ENCODE measurements around the gene LRRC52. TPM values are rescaled to one million over a fixed set of nuclear protein-coding genes. Genes with fewer than 3 reads are reported as not detected.

The LRRC52 gene
- total and polyA plus RNA-seq, 5 donors: 0.05 TPM; not detected in 4

GRCh38 chr1:165539908-165540307 lies 3.9 kb upstream of the LRRC52 start:
- Histone ChIP-seq H3K4me3 (ENCODE audit: low read length) (no peak overlapping the region), H3K27ac (ENCODE audit: low read length) (peak overlapping the region; percentile 40), H3K9me3 (ENCODE audit: control insufficient read depth, low read length) (no peaks in the 10 kb centered on the region), H3K4me1 (ENCODE audit: control insufficient read depth, insufficient read depth, low read length) (peaks cover 9% of the 10 kb centered on the region), H3K27me3 (ENCODE audit: control insufficient read depth, insufficient read depth) (no peaks in the 10 kb centered on the region)
- DNase-seq (peak in 1 of 3 donors; percentile 36), ATAC-seq (peak; percentile 49 to 52)
- intact Hi-C loops (cut with DNase I): loop anchor here in 1 of 4 donors (5.0 kb wide), 1 partner anchor 128 kb away; no protein-coding TSS in a partner anchor
- WGBS: 32% methylated on average over 3 of the region's 3 CpGs

- no peak overlapping the region for H3K27ac ChIP-seq (ENCODE audit: low read length)
- WGBS: 90% methylated on average over 6 of the region's 6 CpGs
- DNase-seq (no peak), ATAC-seq (no peak)
- H3K4me1 ChIP-seq (ENCODE audit: control insufficient read depth, insufficient read depth, low read length): peaks cover 9% of the 10 kb centered on the region
- no peaks in the 10 kb centered on the region for H3K9me3 ChIP-seq (ENCODE audit: control insufficient read depth, low read length)
- no peaks in the 10 kb centered on the region for H3K27me3 ChIP-seq (ENCODE audit: control insufficient read depth, insufficient read depth)
- no peak overlapping the region for H3K4me3 ChIP-seq (ENCODE audit: low read length)
- intact Hi-C loops (cut with DNase I): loop anchor here in 1 of 4 donors (5.0 kb wide), 1 partner anchor 130 kb away; no protein-coding TSS in a partner anchor
Observed at GRCh38 chr1:165542015-165542631, 1.7 kb upstream of the LRRC52 start.

- Histone ChIP-seq H3K4me3 (ENCODE audit: low read length) (no peak overlapping the region), H3K4me1 (ENCODE audit: control insufficient read depth, insufficient read depth, low read length) (peaks cover 9% of the 10 kb centered on the region), H3K27ac (ENCODE audit: low read length) (no peak overlapping the region), H3K9me3 (ENCODE audit: control insufficient read depth, low read length) (no peaks in the 10 kb centered on the region), H3K27me3 (ENCODE audit: control insufficient read depth, insufficient read depth) (no peaks in the 10 kb centered on the region)
- DNase-seq (no peak), ATAC-seq (no peak)
- intact Hi-C loops (cut with DNase I): loop anchor here in 1 of 4 donors (5.0 kb wide), 1 partner anchor 130 kb away; no protein-coding TSS in a partner anchor
- 2% methylated on average over 1 of the region's 1 CpG for WGBS
Observed at GRCh38 chr1:165542647-165543046, 1.2 kb upstream of the LRRC52 start.

GRCh38 chr1:165544996-165545395 lies 1.2 kb downstream of the LRRC52 start:
- DNase-seq: no peak
- Histone ChIP-seq H3K4me1 (ENCODE audit: control insufficient read depth, insufficient read depth, low read length) (peaks cover 9% of the 10 kb centered on the region), H3K9me3 (ENCODE audit: control insufficient read depth, low read length) (no peaks in the 10 kb centered on the region), H3K27me3 (ENCODE audit: control insufficient read depth, insufficient read depth) (no peaks in the 10 kb centered on the region), H3K27ac (ENCODE audit: low read length) (no peak overlapping the region), H3K4me3 (ENCODE audit: low read length) (no peak overlapping the region)
- intact Hi-C loops (cut with DNase I): loop anchor here in 1 of 4 donors (5.0 kb wide), 1 partner anchor 133 kb away; no protein-coding TSS in a partner anchor
- no peak for ATAC-seq

- Histone ChIP-seq H3K4me3 (ENCODE audit: low read length) (no peak overlapping the region), H3K4me1 (ENCODE audit: control insufficient read depth, insufficient read depth, low read length) (peaks cover 6% of the 10 kb centered on the region), H3K9me3 (ENCODE audit: control insufficient read depth, low read length) (no peaks in the 10 kb centered on the region), H3K27ac (ENCODE audit: low read length) (no peak overlapping the region), H3K27me3 (ENCODE audit: control insufficient read depth, insufficient read depth) (no peaks in the 10 kb centered on the region)
- 60% methylated on average over 2 of the region's 2 CpGs for WGBS
- ATAC-seq (no peak), DNase-seq (peak in 1 of 3 donors; percentile 10)
- intact Hi-C loops (cut with DNase I): no loop called here
Observed at GRCh38 chr1:165545974-165546373, 2.2 kb downstream of the LRRC52 start.

- H3K4me3 ChIP-seq (ENCODE audit: low read length): no peak overlapping the region
Observed at GRCh38 chr1:165549973-165550372, 6.2 kb downstream of the LRRC52 start.

GRCh38 chr1:165551469-165551868 lies 7.7 kb downstream of the LRRC52 start:
- H3K9me3 ChIP-seq (ENCODE audit: control insufficient read depth, low read length): no peaks in the 10 kb centered on the region
- no peak for ATAC-seq
- H3K4me1 ChIP-seq (ENCODE audit: control insufficient read depth, insufficient read depth, low read length): no peaks in the 10 kb centered on the region
- intact Hi-C loops (cut with DNase I): no loop called here
- WGBS: 83% methylated on average over 3 of the region's 3 CpGs
- H3K27me3 ChIP-seq (ENCODE audit: control insufficient read depth, insufficient read depth): no peaks in the 10 kb centered on the region
- no peak for DNase-seq
- no peak overlapping the region for H3K27ac ChIP-seq (ENCODE audit: low read length)
- H3K4me3 ChIP-seq (ENCODE audit: low read length): no peak overlapping the region

More at GRCh38 chr1:165549973-165550372, 6.2 kb downstream of the LRRC52 start:
- Histone ChIP-seq H3K27ac (ENCODE audit: low read length) (no peak overlapping the region), H3K4me1 (ENCODE audit: control insufficient read depth, insufficient read depth, low read length) (no peaks in the 10 kb centered on the region), H3K27me3 (ENCODE audit: control insufficient read depth, insufficient read depth) (no peaks in the 10 kb centered on the region), H3K9me3 (ENCODE audit: control insufficient read depth, low read length) (no peaks in the 10 kb centered on the region)
- intact Hi-C loops (cut with DNase I): no loop called here
- DNase-seq: no peak
- 71% methylated on average over 2 of the region's 2 CpGs for WGBS
- ATAC-seq: peak; percentile 31 to 73

- H3K9me3 ChIP-seq (ENCODE audit: control insufficient read depth, low read length): no peaks in the 10 kb centered on the region
- peaks cover 5% of the 10 kb centered on the region for H3K4me1 ChIP-seq (ENCODE audit: control insufficient read depth, insufficient read depth, low read length)
- ATAC-seq: peak; percentile 88 to 93
- intact Hi-C loops (cut with DNase I): no loop called here
- peak; percentile 33 to 71 (median 70) for DNase-seq
- peak overlapping the region; percentile 25 for H3K27ac ChIP-seq (ENCODE audit: low read length)
- no peaks in the 10 kb centered on the region for H3K27me3 ChIP-seq (ENCODE audit: control insufficient read depth, insufficient read depth)
- no peak overlapping the region for H3K4me3 ChIP-seq (ENCODE audit: low read length)
- WGBS: 21% methylated on average over 9 of the region's 9 CpGs
Observed at GRCh38 chr1:165560883-165561656, 17.3 kb downstream of the LRRC52 start.

- 93% methylated on average over 7 of the region's 7 CpGs for WGBS
- DNase-seq (no peak), ATAC-seq (no peak)
- Histone ChIP-seq H3K4me3 (ENCODE audit: low read length) (no peak overlapping the region), H3K9me3 (ENCODE audit: control insufficient read depth, low read length) (no peaks in the 10 kb centered on the region), H3K27ac (ENCODE audit: low read length) (no peak overlapping the region), H3K4me1 (ENCODE audit: control insufficient read depth, insufficient read depth, low read length) (peaks cover 5% of the 10 kb centered on the region), H3K27me3 (ENCODE audit: control insufficient read depth, insufficient read depth) (no peaks in the 10 kb centered on the region)
- intact Hi-C loops (cut with DNase I): no loop called here
Observed at GRCh38 chr1:165562571-165562970, 18.8 kb downstream of the LRRC52 start.

GRCh38 chr1:165563551-165563950 lies 19.8 kb downstream of the LRRC52 start:
- Histone ChIP-seq H3K4me3 (ENCODE audit: low read length) (no peak overlapping the region), H3K4me1 (ENCODE audit: control insufficient read depth, insufficient read depth, low read length) (peaks cover 5% of the 10 kb centered on the region), H3K27ac (ENCODE audit: low read length) (no peak overlapping the region), H3K27me3 (ENCODE audit: control insufficient read depth, insufficient read depth) (no peaks in the 10 kb centered on the region), H3K9me3 (ENCODE audit: control insufficient read depth, low read length) (no peaks in the 10 kb centered on the region)
- intact Hi-C loops (cut with DNase I): no loop called here
- no peak for ATAC-seq
- WGBS: 96% methylated on average over 15 of the region's 15 CpGs
- DNase-seq: peak in 1 of 3 donors; percentile 56

GRCh38 chr1:165564561-165564960 lies 20.8 kb downstream of the LRRC52 start:
- peak in 1 of 3 donors; percentile 65 for DNase-seq

More at GRCh38 chr1:165564561-165564960, 20.8 kb downstream of the LRRC52 start:
- no peaks in the 10 kb centered on the region for H3K9me3 ChIP-seq (ENCODE audit: control insufficient read depth, low read length)
- no peak overlapping the region for H3K4me3 ChIP-seq (ENCODE audit: low read length)
- H3K4me1 ChIP-seq (ENCODE audit: control insufficient read depth, insufficient read depth, low read length): peaks cover 5% of the 10 kb centered on the region
- H3K27me3 ChIP-seq (ENCODE audit: control insufficient read depth, insufficient read depth): no peaks in the 10 kb centered on the region
- intact Hi-C loops (cut with DNase I): no loop called here
- WGBS: 69% methylated on average over 4 of the region's 4 CpGs
- H3K27ac ChIP-seq (ENCODE audit: low read length): no peak overlapping the region
- ATAC-seq: peak in 1 of 2 donors; percentile 32
